Stomach smooth muscle (tissue), 2 donors: Measurements from ENCODE around the gene PLA2G4D.

Experiments used
- H3K27ac ChIP-seq: one replicate; pipeline ENCODE4 v1.7.0; 2013; ENCODE audit warnings: mild to moderate bottlenecking, low read length, inconsistent platforms
- H3K27me3 ChIP-seq, 2 donors: one replicate each; pipeline ENCODE4 v1.7.0; 2013; ENCODE audit warnings: low read length in 2 of 2; ENCODE audit not compliant: insufficient read depth in 2 of 2, control insufficient read depth in 1 of 2
- H3K36me3 ChIP-seq, 2 donors: one replicate each; pipeline ENCODE4 v1.7.0; 2013; ENCODE audit warnings: low read length in 2 of 2; ENCODE audit not compliant: control insufficient read depth in 2 of 2, insufficient read depth in 2 of 2
- H3K4me1 ChIP-seq: one replicate; pipeline ENCODE4 v1.7.0; 2013; ENCODE audit warnings: low read length; ENCODE audit not compliant: control insufficient read depth, insufficient read depth
- H3K4me3 ChIP-seq, 2 donors: one replicate each; pipeline ENCODE4 v1.7.0; 2013; ENCODE audit warnings: low read length in 2 of 2
- H3K9ac ChIP-seq, 2 donors: one replicate each; pipeline ENCODE4 v1.7.0; 2013; ENCODE audit warnings: low read length in 2 of 2, mild to moderate bottlenecking in 1 of 2
- H3K9me3 ChIP-seq, 2 donors: one replicate each; pipeline ENCODE4 v1.7.0; 2013; ENCODE audit warnings: low read length in 2 of 2; ENCODE audit not compliant: control insufficient read depth in 2 of 2
- donor health status: healthy.
- donor health status: Pancreatic carcinoma.

Gene PLA2G4D

GRCh38 chr15:42090370-42090769, 4.0 kb downstream of the PLA2G4D start:
- H3K27me3 ChIP-seq = peaks cover 0 to 11% of the 10 kb centered on the region in 2 donors
- no peak overlapping the region for H3K27ac ChIP-seq
- no peaks in the 10 kb centered on the region for H3K36me3 ChIP-seq
- no peak overlapping the region for H3K4me3 ChIP-seq
- no peak overlapping the region for H3K9ac ChIP-seq
- H3K4me1 ChIP-seq = no peaks in the 10 kb centered on the region
- H3K9me3 ChIP-seq = no peaks in the 10 kb centered on the region

GRCh38 chr15:42089942-42090341, 4.4 kb downstream of the PLA2G4D start:
- no peak overlapping the region for H3K9ac ChIP-seq
- no peaks in the 10 kb centered on the region for H3K9me3 ChIP-seq
- H3K4me1 ChIP-seq = no peaks in the 10 kb centered on the region
- no peak overlapping the region for H3K4me3 ChIP-seq
- H3K27me3 ChIP-seq = peaks cover 0 to 12% of the 10 kb centered on the region in 2 donors
- no peaks in the 10 kb centered on the region for H3K36me3 ChIP-seq
- H3K27ac ChIP-seq = no peak overlapping the region

DNA sequence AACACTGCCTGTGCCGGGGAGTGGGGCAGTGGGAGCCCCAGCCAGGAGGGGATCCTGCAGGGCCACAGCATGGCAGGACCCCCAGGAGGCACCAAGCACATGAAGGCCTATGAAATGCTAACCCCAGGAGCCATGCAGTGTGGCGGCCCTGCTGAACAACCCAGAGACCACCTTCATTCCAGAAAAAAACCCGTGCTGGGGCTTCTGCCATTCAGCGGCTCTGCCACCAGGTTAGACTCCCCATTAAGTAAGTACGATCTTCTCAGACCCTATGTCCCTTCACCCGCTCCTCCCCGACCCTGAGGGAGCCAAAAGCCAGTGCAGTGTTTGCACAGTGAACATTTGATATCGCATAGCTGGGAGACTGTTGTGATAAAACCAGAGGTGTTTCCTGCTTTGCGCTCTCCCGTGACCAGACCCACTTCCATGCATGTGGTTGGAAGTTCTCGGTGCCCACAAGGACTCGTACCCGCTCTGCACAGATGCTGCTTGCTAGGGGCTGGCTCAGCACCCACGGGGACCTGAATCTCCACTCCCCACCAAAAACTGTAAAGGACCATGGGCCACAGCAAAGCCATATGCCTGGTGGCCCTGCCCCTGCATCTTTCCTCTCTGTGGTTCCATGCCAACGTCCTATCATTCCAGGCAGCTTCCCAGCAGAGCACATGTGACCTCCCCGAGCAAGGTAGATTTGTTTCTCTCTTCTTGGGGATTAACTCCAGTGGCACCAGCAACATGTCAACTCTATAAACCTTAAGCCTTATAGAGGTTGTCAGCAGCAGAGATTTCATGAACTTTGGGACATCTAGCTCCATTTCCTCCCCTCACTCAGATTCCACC, 5.3 kb downstream of the PLA2G4D start:
- H3K4me3 ChIP-seq = no peak overlapping the region
- H3K9ac ChIP-seq = no peak overlapping the region
- peaks cover 3 to 17% of the 10 kb centered on the region in 2 donors for H3K27me3 ChIP-seq
- no peaks in the 10 kb centered on the region for H3K36me3 ChIP-seq
- no peaks in the 10 kb centered on the region for H3K9me3 ChIP-seq
- H3K4me1 ChIP-seq = peaks cover 2% of the 10 kb centered on the region
- H3K27ac ChIP-seq = no peak overlapping the region

DNA sequence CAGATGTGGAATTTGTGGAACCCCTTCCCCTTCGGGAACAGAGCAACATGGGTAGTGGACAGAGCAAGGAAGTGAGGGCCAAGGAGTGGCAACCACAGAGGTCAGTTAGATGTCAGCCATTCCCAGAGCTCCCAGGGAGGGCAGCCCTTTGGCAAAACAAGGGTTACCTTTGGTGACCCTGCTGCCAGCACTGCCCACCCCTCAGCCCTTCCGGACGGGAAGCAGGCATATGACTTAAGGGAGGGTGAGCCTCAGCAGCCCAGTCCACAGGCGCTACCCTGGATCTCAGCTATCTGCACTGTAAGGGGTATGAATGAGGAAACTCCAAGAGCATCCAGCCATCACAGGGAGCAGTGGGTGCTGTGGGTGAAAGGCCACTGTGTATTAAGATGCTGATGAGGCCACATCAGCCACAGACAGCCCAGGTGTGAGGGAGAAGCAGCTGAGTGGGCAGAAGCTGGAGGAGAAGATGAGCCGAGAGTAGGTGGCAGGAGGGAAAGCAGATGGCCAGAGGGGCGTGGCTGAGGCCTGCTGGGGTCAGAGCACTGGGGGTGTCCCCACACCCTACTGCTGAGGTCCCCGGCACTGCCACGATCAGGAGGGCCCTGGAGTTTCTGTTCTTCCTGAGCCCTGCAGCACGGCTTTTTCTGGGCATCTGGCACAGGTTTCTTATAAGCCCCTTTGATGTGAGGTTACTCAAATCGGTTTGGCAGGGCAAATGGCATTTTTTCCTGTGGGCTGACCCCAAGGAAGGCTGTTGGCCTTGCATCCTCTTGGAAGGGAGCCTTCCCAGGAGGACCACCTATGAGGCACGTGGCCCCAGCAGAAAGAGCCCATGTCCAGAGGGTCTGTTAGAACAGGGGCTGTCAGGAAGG, 6.2 kb downstream of the PLA2G4D start:
- peaks cover 2% of the 10 kb centered on the region for H3K4me1 ChIP-seq
- no peaks in the 10 kb centered on the region for H3K36me3 ChIP-seq
- H3K27me3 ChIP-seq = peaks cover 6 to 22% of the 10 kb centered on the region in 2 donors
- no peak overlapping the region for H3K9ac ChIP-seq
- no peak overlapping the region for H3K4me3 ChIP-seq
- no peak overlapping the region for H3K27ac ChIP-seq
- H3K9me3 ChIP-seq = no peaks in the 10 kb centered on the region

GRCh38 chr15:42087460-42087859, 6.9 kb downstream of the PLA2G4D start:
- no peaks in the 10 kb centered on the region for H3K9me3 ChIP-seq
- no peaks in the 10 kb centered on the region for H3K36me3 ChIP-seq
- no peak overlapping the region for H3K27ac ChIP-seq
- H3K4me3 ChIP-seq = no peak overlapping the region
- H3K9ac ChIP-seq = no peak overlapping the region
- peaks cover 6 to 28% of the 10 kb centered on the region in 2 donors for H3K27me3 ChIP-seq
- H3K4me1 ChIP-seq = peaks cover 2% of the 10 kb centered on the region

DNA sequence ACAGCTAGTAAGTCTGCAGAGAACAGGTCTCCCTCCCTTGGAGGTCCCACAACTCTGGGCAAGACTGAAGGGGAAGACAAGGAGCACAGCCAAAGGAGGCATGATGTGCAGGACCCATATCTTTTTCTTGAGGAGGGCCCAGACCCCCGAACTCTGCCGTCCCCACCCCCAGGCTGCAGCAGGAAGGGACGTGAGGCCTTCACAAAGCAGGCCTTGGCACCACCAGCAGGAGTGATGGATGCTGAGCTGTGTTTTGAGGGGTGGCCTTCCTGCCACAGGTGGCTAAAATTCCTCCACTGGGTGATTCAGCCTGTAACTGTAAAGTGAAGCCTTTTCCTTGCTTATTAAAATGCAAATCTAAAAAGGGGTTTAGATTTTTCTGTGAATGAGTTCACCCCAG, 8.6 kb downstream of the PLA2G4D start:
- no peak overlapping the region for H3K4me3 ChIP-seq
- H3K9ac ChIP-seq = no peak overlapping the region
- H3K27me3 ChIP-seq = peaks cover 6 to 31% of the 10 kb centered on the region in 2 donors
- H3K4me1 ChIP-seq = peaks cover 2% of the 10 kb centered on the region
- no peaks in the 10 kb centered on the region for H3K9me3 ChIP-seq
- H3K27ac ChIP-seq = no peak overlapping the region
- H3K36me3 ChIP-seq = no peaks in the 10 kb centered on the region

DNA sequence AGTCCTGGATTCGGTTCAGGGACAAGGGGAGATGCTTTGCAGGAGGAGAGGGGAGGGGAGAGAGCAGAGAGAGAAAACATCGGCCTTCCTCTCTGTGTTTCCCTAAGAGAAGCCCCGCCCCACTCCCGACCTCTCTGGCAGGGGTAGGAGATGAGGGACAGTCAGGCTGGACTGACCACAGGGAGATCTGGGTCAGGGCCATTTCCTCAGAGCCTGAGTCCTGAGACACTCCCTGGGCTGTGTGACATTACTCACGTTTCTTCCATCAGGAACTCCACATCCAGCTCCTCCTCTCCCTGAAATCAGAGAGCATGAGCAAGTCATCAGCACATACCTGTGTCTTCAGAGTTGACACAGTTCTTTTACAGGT, 9.1 kb downstream of the PLA2G4D start:
- H3K4me1 ChIP-seq = peaks cover 2% of the 10 kb centered on the region
- H3K9me3 ChIP-seq = no peaks in the 10 kb centered on the region
- no peak overlapping the region for H3K9ac ChIP-seq
- no peaks in the 10 kb centered on the region for H3K36me3 ChIP-seq
- H3K27ac ChIP-seq = no peak overlapping the region
- H3K4me3 ChIP-seq = no peak overlapping the region
- H3K27me3 ChIP-seq = peaks cover 6 to 31% of the 10 kb centered on the region in 2 donors

DNA sequence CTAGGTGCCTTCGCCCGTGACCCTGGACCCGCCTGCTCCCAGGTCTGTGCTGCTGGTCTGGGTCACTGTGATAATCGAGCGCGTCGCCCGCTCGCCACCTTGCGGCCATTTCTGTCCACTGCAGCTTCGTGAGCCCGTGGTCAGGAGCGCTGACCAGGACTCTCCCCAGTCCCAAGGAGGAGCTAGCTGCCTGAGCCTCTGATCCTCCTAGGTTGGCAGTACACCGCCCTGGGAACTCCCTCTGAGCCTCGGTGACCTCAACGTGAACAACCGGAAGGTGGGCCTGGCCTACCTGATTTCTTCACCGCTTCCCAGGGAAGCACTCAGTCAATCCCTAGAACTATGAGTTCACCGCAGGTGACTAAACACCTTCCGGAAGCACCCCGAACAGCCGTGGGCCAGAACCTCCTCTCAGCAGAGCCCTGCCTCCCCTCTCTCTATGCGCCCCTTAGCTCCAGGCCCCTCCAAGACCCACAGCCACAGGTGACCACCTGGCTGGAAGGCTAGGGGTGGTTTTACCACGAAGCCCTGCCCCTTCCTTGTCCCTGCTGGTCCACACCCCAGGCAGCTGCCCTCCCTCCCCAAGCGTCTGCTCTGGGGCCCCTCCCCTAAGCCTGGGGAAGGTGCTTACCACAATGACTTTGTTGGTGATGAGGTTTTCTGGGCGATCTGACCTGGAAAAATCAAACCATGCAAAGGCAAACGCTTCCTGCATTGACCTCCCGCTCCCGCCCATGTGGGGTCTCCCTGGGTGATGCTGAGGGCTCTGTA, 9.7 kb downstream of the PLA2G4D start:
- Histone ChIP-seq H3K9ac (no peak overlapping the region), H3K4me1 (peaks cover 2% of the 10 kb centered on the region), H3K4me3 (no peak overlapping the region), H3K27ac (no peak overlapping the region), H3K36me3 (no peaks in the 10 kb centered on the region), H3K27me3 (peaks cover 6 to 31% of the 10 kb centered on the region in 2 donors), H3K9me3 (no peaks in the 10 kb centered on the region)

DNA sequence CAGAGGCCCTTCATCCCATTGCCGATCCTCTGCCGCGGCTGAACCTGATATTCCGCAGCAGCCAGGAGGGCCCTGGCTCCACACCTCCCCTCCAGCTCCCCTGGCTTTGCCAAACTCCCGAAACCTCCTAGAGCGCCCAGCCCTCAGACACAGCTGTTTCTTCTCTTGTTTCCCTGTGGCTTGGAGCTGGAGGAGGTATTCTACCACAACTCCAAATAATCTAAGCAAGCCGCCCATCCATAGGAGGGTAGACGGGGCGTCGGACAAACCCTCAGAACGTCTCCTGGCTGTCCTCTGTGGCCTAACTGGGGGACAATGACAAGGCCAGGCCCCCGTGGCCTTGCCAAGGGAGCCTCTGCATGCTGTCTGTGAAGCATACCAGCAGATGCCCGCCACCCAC, 10.4 kb downstream of the PLA2G4D start:
- H3K27me3 ChIP-seq = peaks cover 6 to 28% of the 10 kb centered on the region in 2 donors
- no peak overlapping the region for H3K4me3 ChIP-seq
- no peaks in the 10 kb centered on the region for H3K36me3 ChIP-seq
- no peak overlapping the region for H3K9ac ChIP-seq
- no peaks in the 10 kb centered on the region for H3K9me3 ChIP-seq
- H3K27ac ChIP-seq = no peak overlapping the region
- peaks cover 2% of the 10 kb centered on the region for H3K4me1 ChIP-seq

DNA sequence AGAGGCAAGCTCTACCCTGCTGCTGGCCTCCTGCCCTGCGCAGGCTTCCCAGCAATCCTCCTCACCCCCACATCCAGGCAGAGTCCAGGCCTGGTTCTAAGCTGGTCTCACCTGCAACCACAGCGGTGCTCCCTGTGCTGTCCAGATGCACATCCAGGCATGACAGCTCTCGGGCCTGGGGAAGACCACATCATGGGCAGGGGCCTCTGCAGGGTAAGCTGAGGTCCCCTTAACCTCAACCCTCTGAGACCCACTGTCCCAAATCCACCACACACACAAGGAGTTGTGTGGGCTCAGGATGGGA, 10.8 kb downstream of the PLA2G4D start:
- no peaks in the 10 kb centered on the region for H3K9me3 ChIP-seq
- no peaks in the 10 kb centered on the region for H3K36me3 ChIP-seq
- peaks cover 2% of the 10 kb centered on the region for H3K4me1 ChIP-seq
- H3K27me3 ChIP-seq = peaks cover 6 to 28% of the 10 kb centered on the region in 2 donors
- H3K9ac ChIP-seq = no peak overlapping the region
- H3K4me3 ChIP-seq = no peak overlapping the region
- no peak overlapping the region for H3K27ac ChIP-seq
